ENCODE measurements around the gene RPS24.

The RPS24 gene

DNA sequence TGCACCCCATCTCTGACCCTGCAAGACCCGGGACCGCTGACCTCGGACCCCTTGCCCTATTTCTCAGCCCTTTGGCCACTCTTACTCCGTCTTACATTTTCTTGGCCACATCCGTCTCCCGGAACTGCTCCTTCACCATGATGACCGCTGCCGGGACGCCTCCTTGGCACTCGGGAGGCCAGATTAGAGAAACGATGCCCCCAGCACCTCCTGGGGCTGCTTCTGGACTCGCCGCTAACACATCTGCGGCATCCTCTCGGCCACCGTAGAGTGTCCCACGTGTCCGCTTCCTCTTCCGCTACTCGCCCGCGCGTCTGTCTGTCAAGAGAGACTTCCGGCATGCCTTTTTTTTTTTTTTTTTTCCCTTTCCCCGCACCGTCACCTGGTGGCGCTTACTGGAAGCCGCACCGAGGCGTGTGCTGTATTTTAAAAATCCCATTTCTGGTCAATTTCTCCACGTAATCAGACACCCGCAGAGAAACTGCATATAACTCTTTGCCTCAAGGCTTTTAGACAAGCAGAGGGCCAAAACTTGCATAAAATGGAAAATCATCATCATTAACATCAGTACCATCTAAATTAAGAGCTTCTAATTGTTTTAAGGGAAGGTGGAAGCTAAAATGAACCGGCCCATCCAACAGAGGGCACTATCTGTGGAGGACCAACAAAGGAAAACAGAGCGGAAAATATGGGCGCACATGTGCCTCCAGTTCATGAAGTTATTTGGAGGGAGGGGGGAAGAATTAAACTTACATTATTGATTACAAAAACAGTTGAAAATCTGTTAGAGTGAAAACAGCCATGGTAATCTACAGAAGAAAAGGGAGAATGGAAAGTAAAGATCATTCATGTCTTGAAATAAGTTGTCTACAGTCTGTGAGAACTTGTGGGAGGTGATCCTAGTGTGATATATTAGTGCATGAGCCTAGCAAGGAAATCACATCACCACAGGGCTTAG lies 4.1 kb upstream of the RPS24 start, which contains the start of gene POLR3A:
TSS of gene POLR3A (minus strand) at position 247 of the 958 bp plus-strand sequence. CDS start at position 139, 108 bp downstream.
- Histone ChIP-seq H3K4me3 (ENCODE audit: low read depth, low read length) (peak within 1 kb of the TSS; percentile 100), H3K36me3 (replicated peaks) (peaks cover 19% of the 10 kb centered on the region), H3K27me3 (replicated peaks) (no peaks in the 10 kb centered on the region), H3K27ac (peak within 1 kb of the TSS; percentile 75)
- TF ChIP-seq, protein P1, sequence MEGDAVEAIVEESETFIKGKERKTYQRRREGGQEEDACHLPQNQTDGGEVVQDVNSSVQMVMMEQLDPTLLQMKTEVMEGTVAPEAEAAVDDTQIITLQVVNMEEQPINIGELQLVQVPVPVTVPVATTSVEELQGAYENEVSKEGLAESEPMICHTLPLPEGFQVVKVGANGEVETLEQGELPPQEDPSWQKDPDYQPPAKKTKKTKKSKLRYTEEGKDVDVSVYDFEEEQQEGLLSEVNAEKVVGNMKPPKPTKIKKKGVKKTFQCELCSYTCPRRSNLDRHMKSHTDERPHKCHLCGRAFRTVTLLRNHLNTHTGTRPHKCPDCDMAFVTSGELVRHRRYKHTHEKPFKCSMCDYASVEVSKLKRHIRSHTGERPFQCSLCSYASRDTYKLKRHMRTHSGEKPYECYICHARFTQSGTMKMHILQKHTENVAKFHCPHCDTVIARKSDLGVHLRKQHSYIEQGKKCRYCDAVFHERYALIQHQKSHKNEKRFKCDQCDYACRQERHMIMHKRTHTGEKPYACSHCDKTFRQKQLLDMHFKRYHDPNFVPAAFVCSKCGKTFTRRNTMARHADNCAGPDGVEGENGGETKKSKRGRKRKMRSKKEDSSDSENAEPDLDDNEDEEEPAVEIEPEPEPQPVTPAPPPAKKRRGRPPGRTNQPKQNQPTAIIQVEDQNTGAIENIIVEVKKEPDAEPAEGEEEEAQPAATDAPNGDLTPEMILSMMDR (IDR thresholded peaks at IDR 0.05; ENCODE audit: low read depth, low read length, missing control alignments) = peak; percentile 66
- DNase-seq = peak; percentile 99
- in situ Hi-C loops (cut with HindIII; ENCODE audit: low pct_ligation_motif_present, low sequenced_read_pairs) = no loop called here

DNA sequence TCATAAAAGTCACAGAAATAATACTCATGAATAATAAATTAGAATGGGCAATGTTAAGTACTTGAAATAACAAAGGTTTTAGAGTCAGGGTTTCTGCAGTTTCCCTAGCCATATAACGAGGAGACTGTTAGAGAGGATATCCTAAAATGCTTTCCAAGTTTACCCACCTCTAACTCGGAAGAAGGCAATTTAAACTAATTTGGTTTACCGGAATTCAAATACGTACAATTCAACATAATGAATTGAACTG lies 351 bp upstream of the RPS24 start:
- in situ Hi-C loops (cut with HindIII; ENCODE audit: low pct_ligation_motif_present, low sequenced_read_pairs) = no loop called here
- peak overlapping the region; percentile 100 for H3K4me3 ChIP-seq (ENCODE audit: low read depth, low read length)
- TF ChIP-seq, protein P1 (IDR thresholded peaks at IDR 0.05; ENCODE audit: low read depth, low read length, missing control alignments) = no peak
- H3K27ac ChIP-seq = no peak overlapping the region
- H3K27me3 ChIP-seq (replicated peaks) = no peaks in the 10 kb centered on the region
- peaks cover 33% of the 10 kb centered on the region for H3K36me3 ChIP-seq (replicated peaks)
- no peak for DNase-seq

DNA sequence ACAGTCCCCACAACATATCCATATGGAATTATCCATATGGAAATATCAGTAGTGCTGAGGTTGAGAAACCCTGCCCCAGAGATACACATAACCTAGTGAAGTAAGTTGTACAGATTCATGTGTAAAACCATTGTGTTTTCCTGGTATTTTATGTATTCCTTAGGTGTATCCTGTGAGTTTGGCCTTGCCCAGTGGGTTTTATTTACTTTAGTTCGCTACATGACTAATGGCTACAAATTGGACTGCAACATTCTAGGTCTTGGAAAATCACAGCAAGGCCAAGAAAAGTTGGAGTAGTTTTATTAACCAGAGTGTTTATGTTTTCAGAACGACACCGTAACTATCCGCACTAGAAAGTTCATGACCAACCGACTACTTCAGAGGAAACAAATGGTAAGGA lies 1.4 kb downstream of the RPS24 start:
- Histone ChIP-seq H3K27ac (no peak overlapping the region), H3K4me3 (ENCODE audit: low read depth, low read length) (peak overlapping the region; percentile 100), H3K27me3 (replicated peaks) (no peaks in the 10 kb centered on the region), H3K36me3 (replicated peaks) (peaks cover 49% of the 10 kb centered on the region)
- in situ Hi-C loops (cut with HindIII; ENCODE audit: low pct_ligation_motif_present, low sequenced_read_pairs) = no loop called here
- DNase-seq = no peak
- TF ChIP-seq, protein P1 (IDR thresholded peaks at IDR 0.05; ENCODE audit: low read depth, low read length, missing control alignments) = no peak

DNA sequence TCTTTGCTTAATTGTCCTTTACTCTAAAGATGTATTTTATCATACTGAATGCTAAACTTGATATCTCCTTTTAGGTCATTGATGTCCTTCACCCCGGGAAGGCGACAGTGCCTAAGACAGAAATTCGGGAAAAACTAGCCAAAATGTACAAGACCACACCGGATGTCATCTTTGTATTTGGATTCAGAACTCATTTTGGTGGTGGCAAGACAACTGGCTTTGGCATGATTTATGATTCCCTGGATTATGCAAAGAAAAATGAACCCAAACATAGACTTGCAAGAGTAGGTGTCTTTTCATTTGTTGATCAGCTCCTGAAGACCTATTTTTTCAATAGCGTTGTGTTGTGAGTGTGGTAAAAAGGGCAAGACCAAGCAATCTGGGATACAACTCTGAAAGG lies 1.8 kb downstream of the RPS24 start:
- Histone ChIP-seq H3K27ac (no peak overlapping the region), H3K27me3 (replicated peaks) (no peaks in the 10 kb centered on the region), H3K36me3 (replicated peaks) (peaks cover 53% of the 10 kb centered on the region), H3K4me3 (ENCODE audit: low read depth, low read length) (peak overlapping the region; percentile 100)
- DNase-seq = no peak
- TF ChIP-seq, protein P1 (IDR thresholded peaks at IDR 0.05; ENCODE audit: low read depth, low read length, missing control alignments) = no peak
- in situ Hi-C loops (cut with HindIII; ENCODE audit: low pct_ligation_motif_present, low sequenced_read_pairs) = no loop called here

DNA sequence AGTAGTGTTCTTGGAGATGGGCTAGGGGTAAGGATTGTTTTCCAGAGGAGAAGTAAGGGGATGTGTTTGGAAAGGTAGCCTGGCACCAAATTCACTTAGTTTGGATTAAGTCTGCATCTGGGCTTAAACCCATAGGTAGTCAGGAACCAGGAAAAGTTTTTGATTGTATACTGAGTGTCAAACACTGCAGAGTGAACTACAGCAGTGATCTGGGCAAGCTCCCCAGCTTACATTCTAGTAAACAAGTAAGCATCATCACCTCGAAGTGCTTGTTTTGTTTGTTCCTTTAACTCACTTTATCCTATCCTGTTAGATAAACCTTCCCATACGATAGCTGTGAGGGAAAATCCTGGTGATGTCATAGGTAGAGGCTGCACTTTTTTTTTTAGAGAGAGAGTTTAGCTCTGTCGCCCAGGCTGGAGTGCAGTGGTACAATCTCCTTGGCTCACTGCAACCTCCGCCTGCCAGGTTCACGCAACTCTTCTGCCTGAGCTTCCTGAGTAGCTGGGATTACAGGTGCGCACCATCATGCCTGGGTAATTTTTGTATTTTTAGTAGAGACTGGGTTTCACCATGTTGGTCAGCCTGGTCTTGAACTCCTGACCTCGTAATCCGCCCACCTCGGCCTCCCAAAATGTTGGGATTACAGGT lies 2.4 kb downstream of the RPS24 start:
- no peak for DNase-seq
- Histone ChIP-seq H3K4me3 (ENCODE audit: low read depth, low read length) (peak overlapping the region; percentile 17), H3K27ac (no peak overlapping the region), H3K36me3 (replicated peaks) (peaks cover 59% of the 10 kb centered on the region), H3K27me3 (replicated peaks) (no peaks in the 10 kb centered on the region)
- TF ChIP-seq, protein P1 (IDR thresholded peaks at IDR 0.05; ENCODE audit: low read depth, low read length, missing control alignments) = no peak
- in situ Hi-C loops (cut with HindIII; ENCODE audit: low pct_ligation_motif_present, low sequenced_read_pairs) = no loop called here
